Femur (tissue), 1 donor: ENCODE data around the gene TMEM158.

Experiments
- DNase-seq: peaks from one replicate; pipeline ENCODE4 v3.0.0-alpha.2; 2017

TMEM158 gene

DNA sequence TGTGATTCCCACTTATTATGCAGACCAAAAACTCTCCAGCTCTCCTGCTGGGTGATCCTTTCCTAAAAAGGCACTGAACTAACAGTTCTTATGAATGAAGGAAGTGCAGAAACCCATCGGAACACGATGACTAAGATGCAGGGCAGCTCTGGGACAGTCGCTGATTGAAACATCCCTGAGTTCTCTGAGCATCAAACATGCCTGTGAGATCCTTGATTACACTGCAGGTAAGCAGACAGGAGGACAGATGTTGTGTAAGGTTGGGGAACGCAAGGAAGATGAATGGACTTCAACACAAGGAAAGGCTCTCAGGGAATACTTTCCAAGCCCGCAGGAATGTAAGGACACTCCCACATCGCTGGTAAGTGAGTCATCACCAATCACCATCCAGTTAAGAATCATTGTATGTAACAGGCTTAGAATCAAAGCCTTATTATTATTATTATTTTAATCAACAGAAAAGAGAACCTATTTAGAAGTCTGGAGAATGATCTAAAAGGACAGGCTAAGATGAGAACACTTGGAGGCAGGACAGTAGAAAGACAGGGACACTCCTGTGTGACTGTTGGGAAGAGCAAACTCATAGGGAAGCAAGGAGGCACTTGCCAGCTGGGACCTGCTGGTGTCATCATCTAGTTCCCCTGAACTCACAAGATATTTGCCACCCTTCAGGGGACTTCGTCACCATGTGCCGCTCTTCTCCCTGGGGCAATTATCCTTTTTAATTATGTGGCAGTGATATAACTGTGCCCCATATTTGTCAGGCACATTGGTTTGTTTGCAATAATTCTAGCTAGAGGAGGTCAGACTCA lies 26.0 kb downstream of the TMEM158 start:
- DNase-seq: no peak

DNA sequence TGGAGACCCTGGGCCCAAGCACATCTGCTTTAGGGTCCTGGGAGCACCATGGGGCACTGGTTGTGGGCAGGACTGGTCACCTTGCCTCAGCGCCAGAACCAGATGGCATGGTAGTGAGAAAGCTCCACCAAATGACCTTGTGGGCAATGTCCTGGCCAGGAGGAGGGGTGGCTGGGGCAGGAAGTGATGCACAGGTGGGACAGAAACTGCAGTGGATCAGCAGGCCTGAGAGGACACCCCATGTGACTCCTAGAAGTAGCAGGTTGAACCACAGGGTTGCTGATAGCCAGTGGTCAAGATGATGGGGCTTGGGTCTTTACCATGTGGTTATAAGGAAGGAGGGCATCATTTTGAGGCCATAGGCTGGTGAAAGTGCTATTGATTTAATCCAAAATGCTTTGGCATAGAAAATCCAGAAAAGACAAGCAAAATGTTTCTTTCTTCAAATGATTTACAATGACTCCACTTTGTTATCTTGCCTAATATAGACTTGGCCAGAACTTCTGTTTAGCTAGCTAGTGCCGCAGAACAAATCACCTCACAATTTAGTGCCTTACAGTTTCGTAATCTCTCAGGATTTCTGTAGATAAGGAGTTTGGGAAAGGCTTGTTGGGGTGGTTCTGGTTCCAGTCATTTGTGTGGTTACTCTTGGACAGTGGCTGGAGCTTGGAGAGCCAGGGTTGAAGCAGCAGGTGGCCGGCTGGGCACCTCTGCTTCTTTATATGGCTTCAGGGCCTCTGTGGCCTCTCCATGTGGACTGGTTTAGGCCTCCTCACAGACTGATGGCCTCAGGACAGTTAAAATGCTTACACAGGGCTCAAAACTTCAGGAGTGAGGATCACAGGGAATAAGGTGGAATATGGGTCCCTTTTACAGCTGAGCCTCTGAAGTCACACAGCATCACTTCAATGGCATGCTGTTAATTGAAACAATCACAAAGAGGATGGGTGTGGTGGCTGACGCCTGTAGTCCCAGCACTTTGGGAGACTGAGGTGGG lies 27.5 kb downstream of the TMEM158 start:
- DNase-seq: no peak

DNA sequence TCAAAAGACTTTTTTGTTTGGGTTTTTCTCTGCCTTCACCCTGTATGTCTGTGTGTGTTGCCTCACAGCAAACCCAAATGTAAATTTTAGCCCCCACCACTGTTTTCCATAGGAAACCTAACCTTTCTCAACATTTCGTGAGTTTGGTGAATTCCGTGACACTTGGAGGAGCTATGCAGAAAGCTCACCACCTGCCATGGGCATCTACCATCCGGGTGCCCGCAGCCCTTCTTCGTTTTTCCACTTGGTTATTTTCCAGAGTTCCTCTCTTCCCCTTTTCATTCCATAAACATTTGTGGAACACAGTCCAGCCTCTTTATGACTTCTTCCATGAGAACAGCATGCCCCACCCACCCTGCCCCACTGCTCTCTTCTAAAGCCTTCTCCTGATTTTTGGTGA lies 31.3 kb downstream of the TMEM158 start:
- no peak for DNase-seq

DNA sequence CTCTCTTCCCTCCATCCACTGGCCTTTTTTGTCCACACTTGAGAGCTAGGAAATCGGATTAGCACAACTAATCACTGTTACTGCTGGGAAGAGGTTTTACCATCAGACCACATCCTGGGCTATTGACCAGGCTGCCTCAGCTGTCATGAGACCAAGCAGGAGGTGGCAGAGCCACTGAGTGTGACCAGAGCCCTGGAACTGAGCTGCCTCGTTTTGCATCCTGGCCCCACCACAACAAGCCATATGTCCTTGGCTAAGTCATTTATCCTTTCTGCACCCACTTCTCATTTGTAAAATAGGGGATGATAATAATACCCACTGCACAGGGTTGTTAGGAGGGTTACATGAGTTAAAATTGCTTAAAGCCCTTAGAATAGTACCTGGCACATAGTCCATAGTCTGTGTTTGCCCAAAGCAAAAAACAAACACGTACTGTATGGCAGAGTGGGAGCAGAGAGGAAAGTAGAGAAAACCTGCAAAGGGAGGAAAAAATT lies 34.1 kb downstream of the TMEM158 start:
- no peak for DNase-seq

DNA sequence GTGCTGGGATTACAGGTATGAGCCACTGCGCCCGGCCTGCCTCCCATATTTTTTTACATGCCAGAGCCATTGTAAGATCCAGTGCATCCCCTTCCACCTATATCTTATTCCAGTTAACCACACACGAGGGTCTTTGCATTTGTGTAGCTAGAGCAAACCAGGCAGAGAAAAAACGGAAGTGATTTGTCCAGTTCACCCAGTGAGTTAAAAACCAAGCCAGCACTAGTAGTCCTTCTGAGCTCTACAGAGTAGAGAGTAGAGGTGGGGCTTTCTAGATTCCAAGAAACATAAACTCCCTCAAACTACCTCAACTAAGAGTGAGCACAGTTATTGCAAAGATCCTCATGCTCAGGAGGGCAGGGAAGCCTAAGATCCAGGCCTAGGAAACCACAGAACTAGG lies 34.7 kb downstream of the TMEM158 start:
- no peak for DNase-seq

DNA sequence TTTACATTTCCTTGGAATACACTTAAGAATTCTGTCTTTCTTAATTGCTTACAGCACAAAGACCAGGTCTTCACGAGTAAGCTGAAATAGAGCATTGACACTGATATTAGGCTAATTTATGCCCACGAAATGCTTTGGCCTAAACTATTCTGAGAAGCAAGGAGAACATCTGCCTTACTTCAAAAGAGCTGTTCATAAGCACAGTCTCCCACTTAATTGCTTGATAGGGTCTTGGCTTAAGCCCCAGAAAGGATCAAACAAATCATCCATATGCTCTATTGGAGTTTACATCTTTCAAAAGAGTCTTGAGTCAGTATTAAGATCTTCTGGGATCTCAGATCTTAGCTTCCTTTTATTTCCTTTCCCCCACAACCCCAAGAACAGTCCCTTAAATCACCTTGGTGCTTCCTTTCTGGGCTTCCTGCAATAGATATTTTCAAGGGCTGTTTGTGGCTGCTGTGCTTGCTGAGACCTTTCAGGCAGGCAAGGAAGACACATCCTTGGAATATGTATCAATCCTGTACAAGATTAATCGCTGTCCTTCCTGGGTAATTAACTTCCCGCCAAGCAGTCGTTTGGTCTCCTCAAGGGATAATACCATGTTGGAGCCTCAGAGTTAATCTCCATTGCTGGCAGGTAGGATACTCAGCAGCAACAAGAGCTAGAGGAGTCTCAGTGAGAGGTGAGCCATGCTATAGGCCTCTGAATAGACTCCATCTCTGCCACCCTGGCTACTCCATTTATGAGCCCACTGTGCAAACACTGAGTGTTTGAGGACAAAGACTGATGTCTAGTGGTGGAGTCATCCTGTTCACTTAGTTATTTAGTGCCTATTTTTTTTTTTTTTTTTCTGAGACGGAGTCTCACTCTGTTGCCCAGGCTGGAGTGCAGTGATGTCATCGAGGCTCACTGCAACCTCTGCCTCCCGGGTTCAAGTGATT lies 37.1 kb downstream of the TMEM158 start:
- no peak for DNase-seq

DNA sequence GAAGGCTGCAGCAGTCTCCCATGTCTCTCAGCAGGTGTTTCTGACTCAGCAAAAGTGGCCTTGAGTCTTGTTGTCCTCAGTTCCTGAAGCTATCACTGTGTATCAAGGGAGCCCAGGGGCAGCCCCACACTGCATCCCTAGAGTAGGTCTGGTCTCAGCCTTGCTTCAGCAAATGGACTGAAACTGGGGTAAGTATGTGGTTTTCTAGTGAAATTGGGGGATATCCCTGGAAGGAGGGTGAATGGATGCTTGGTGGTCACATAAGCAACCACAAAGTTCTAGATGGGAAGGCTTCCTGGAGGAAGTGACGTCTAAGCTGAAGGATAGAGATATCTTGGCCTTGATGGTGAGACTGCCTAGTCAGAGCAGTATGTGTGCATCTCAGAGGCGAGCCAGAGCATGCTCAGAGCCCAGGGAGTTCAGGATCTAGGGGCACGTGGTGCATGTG lies 38.4 kb downstream of the TMEM158 start:
- DNase-seq: no peak

DNA sequence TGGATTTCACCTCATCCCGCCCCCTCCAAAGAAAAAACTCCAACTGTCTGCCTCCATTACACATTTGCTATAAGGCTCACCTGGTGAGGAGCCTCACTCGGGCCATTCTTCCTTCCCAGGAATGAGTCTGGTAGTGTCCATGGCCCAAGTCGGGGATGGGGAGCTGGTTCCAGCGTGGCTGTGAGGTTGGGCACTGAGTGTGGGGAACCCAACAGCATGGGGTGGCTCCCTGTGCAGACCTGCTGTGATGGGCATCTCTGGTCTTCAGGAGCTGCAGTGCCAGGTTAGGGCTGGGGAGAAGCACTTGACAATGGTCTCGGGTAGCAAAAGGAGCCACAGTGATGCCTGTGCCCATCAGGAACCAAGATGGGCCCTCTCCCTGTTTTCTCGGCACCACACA lies 39.2 kb downstream of the TMEM158 start:
- no peak for DNase-seq

DNA sequence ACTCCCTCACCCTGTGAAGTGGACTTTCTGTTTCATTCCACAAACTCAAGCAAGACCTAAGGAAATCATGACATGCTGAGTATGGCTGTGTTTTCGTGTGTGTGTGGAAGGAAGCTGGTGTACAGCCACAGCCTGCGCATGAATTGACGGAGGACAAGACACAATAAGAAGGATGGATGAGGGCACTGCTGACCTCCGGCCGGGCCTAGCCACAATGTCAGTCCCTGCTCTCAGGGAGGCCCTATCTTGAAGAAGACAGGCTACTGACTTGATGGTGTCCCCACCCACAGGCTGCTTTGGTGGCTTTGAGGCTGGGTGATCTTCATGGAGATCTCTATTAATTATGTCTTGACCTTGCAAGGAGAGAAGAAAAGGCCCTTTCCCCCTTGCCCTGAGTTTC lies 40.6 kb downstream of the TMEM158 start:
- no peak for DNase-seq

DNA sequence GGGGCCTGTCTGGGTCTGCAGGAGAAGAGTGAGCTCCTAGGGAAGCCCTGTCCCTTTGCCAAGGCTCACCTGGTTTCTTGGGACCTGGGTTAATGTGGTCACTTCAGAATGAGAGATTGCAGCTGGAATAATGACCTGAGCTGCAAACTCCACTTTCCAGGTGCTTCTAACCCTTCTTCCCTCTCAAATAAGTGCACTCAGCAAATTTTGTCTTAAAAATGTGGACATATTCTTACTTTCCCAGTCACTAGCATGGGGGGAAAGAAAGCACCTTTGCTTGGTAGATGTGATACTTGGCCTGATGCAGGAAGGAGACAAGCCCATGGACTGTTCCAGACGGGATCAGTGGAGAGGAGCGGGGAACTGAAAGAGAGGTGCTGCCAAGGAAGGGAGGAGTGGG lies 41.0 kb downstream of the TMEM158 start:
- no peak for DNase-seq

DNA sequence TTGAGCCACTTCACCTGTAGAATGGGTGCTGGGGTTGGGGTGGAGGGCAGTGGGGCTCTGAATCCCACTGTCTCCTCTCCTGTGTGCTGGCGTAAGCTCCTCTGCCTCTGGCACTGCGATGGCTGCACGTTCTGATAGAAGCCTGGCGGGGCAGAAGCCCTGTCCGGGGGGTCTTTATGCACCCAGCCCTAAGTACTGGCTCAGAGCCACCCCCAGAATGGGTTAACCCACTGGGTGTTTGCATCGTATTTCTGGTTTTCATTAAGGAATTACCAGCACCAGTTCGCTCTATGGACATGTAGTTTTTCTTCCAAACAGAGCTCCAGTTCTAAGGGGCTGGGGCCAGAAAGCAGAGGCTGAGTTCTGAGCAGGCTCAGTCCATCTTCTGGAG lies 42.2 kb downstream of the TMEM158 start:
- no peak for DNase-seq

DNA sequence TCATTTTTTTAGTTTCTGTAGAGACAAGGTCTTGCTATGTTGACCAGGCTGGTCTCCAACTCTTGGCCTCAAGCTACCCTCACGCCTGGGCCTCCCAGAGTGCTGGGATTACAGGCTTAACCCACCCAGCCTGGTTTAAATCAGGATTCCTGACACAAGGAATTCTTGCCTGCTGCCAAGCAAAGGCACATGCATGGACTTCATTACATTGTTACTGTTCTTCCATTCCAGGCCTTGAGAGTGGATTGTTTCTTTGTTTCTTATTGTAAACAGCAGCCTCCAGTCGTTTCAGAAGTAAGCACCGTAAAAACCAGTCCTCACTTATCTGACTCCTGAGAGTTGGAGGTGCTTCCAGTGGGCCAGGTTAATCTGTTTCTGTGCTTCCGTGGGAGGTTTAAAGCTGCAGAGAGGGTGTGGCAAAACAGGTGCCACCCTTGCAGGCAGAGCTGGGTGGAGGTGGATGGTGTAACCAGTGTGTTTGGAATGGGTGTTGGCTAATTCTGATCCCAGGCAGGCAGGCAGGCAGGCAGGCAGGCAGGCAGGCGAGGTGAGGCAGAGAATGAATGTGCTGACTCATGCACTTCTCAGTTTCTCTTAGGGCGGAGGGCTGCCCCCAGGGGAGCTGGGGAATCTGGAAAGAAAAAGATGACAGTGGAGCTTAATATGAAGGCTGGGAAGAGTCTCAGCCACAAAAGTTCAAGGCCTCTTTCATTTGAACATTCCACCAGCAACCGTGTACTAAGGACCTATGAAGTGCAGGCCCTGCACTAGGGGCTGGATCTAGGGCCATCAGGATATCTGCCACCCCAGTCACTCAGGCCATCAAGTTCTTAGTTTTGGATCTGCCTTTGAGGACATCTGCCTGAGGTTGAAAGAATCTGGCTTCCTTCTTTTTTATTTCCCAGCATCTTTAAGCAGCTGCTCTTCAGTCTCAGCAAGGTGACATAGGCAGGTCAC lies 42.9 kb downstream of the TMEM158 start:
- peak; percentile 30 for DNase-seq

DNA sequence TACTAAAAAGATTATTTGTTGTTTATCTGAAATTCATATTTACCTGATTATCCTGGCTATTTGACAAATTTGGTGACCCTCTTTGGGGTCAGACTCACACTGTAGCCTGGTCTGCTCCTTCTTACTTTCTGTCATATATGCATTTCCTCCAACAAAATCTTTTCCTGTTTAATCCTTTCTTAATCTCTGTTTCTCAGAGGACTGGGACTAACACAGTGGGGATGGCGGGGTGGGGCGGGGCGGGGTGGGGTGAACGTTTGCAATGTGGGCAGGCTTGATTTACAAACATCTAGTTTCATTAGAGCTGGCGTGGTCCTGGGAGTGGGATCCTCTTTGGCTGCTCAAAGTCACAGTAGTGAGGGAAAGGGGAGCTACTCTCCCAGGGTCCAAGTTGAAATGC lies 44.6 kb downstream of the TMEM158 start:
- DNase-seq: no peak

DNA sequence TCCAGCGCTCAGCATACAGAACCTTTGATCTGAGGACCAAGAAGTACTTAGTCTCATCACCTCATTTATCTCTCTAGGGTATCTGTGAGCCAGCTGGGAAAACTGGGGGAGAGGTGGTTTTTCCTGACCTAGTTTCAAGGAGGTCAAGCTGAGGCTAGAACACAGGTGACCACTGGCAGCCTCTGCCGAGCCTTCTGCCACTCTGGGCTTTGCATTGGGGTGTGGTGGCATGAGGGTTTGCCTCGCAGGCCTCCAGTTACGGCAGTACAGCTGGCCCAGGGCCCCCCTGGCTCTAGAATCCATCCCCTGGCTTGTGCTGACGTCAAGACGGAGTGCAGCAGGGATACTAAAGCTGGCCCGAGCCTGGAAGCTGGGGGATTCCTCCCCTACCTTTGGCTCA lies 45.2 kb downstream of the TMEM158 start:
- no peak for DNase-seq

DNA sequence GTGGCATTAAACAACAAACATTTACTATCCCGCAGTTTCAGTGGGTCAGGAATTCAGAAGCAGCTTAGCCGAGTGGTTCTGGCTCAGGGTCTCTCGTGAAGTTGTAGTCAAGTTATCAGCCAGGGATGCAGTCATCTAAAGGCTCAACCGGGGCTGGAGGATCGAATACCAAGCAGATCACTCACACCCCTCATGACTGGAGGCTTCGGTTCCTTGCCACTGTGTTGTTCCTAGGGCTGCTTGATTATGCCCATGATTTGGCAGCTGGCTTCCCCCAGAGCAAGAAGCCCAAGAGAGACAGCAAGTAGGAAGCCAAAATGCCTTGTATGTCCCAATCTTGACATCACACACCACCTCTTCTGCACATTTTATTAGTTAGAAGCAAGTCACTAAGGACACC lies 46.0 kb downstream of the TMEM158 start:
- DNase-seq: no peak

DNA sequence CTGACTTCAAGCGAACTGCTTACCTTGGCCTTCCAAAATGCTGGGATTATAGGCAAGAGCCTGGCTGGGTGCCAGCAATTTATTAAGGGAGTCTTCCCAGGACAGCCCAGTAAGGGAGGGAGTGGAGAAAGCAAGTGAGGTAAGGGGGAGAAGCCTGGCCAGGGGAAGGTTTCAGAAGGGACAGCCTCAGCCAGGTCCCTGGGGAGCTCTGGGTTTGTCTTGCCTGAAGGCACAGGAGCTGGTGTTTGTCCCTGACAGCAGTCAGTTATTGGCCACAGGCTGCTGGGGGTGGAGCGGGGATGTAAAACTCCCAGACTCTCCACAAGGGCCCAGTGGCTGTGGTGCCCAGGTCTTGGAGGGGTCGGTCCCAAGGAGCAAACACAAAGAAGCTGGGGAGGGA lies 46.9 kb downstream of the TMEM158 start:
- DNase-seq: no peak

DNA sequence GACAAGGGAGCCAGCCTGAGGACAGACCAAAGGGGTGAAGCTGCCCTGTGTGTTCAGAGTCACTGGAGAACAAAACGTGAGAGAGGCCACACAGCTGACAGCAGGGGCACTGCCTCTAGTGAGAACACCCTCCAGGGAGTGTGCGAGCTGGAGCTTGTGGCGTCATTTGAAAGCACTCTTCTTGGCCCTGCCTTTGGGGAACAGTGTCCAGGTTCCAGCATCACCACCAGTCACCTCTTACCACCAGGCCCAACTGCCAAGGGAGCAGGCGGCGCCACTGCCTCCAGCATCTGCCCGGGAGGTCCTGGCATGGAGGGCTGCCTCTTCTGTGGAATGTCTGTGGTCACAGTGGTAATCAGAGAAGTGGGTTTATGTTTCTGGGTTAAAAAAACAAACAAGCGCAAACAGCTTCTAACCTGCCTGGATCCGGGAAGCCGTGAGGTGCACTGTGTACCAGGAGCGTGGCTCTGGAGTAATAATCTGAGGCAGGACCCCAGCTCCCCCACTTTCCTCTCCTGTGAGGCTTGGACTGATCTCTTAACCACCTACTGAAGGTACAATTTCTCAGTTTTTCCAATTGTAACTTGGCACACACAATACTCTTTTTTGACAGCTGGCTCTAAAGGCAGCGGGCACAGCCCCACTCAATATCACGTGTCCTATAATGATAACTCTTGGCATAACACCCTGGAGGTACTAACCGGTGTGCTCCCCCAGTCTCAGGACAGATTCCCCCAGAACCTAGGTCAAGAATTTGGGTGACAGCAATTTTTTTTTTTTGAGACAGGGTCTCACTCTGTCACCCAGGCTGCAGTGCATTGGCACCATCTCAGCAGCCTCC lies 47.7 kb downstream of the TMEM158 start:
- peak; percentile 35 for DNase-seq

DNA sequence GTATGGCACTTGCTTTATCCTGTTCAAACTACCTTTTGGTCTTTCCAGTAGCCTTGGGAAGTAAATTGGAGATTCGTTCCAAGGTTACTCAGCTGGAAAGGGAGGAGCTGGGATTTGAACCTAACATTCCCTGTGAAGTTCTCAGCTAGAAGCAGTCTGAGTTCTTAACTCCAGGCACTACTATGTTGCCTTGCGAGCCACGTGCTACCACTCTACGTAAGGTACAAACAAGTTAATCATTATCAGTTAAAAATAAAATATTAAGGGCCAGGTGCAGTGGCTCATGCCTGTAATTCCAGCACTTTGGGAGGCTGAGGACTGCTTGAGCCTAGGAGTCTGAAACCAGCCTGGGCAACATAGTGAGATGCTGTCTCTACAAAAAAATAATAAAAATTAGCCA lies 49.2 kb downstream of the TMEM158 start:
- no peak for DNase-seq
